Heart left ventricle (tissue), 16 donors: ENCODE measurements around the gene TBL1XR1. TPM values are rescaled to one million over a fixed set of nuclear protein-coding genes. Genes with fewer than 3 reads are reported as not detected.

ENCODE experiments used
- ATAC-seq, 4 donors: fragments of 200-7000 bp; cut with Tn5 transposase; one replicate each; pipeline ENCODE4 v1.9.1; 2020 to 2022; ENCODE audit warnings: moderate library complexity in 4 of 4, mild to moderate bottlenecking in 3 of 4, moderate number of reproducible peaks in 1 of 4
- DNase-seq, 5 donors: peaks; one replicate each; pipeline ENCODE4 v3.0.0-alpha.2; 2020
- H3K27ac ChIP-seq, 12 donors: fragments of 200-600 bp; sonication (generic) in 4 of 12; one replicate each; pipeline versions ENCODE4 v1.5.0 to v1.8.0; 2016 to 2022; ENCODE audit warnings: mild to moderate bottlenecking in 2 of 12
- H3K27me3 ChIP-seq, 9 donors: fragments of 200-600 bp; sonication (generic) in 2 of 9; one replicate each; pipeline versions ENCODE4 v1.5.1 to v1.8.0; 2016 to 2022; ENCODE audit warnings: mild to moderate bottlenecking in 3 of 9
- H3K36me3 ChIP-seq, 9 donors: fragments of 200-600 bp; sonication (generic) in 2 of 9; one replicate each; pipeline versions ENCODE4 v1.5.0 to v1.8.0; 2018 to 2022; ENCODE audit warnings: mild to moderate bottlenecking in 2 of 9
- H3K4me1 ChIP-seq, 12 donors: fragments of 200-600 bp; sonication (generic) in 4 of 12; one replicate each; pipeline versions ENCODE4 v1.5.0 to v1.8.0; 2016 to 2022; ENCODE audit warnings: mild to moderate bottlenecking in 3 of 12
- H3K4me3 ChIP-seq, 12 donors: fragments of 200-600 bp; sonication (generic) in 4 of 12; one replicate each; pipeline versions ENCODE4 v1.5.0 to v1.8.0; 2017 to 2022; ENCODE audit warnings: mild to moderate bottlenecking in 9 of 12, moderate library complexity in 4 of 12
- H3K9me3 ChIP-seq, 12 donors: fragments of 200-600 bp; sonication (generic) in 4 of 12; one replicate each; pipeline versions ENCODE4 v1.5.0 to v1.8.0; 2016 to 2022; ENCODE audit warnings: mild to moderate bottlenecking in 1 of 12
- POLR2A ChIP-seq, 2 donors: fragments of 450-650 bp; IDR thresholded peaks; one replicate each; pipeline ENCODE4 v1.6.1; 2017; ENCODE audit warnings: antibody characterized with exemption in 2 of 2, mild to moderate bottlenecking in 2 of 2, moderate library complexity in 2 of 2
- WGBS, 4 donors: extraction: QIAGEN DNeasy Blood & Tissue Kit in 2 of 4; methylation state at CpG; one replicate each; pipeline versions ENCODE4 v1.1.5 to v1.1.7; 2013 to 2018; 5-methylcytosine and 5-hydroxymethylcytosine counted together
- intact Hi-C, 10 donors: fragments of 100-400 bp; cut with DNase I; formaldehyde crosslinking; loops; one replicate each; pipeline versions ENCODE4 v1.11.1 to v1.14.2; 2022
- polyA plus RNA-seq, 2 donors: library from polyadenylated mRNA; stranded (reverse); fragments of 200-250 nt; gene quantifications; one replicate each; pipeline ENCODE4 v1.2.3, GENCODE V29; 2013
- total RNA-seq, 9 donors: library from RNA; depleted of rRNA in 2 of 9; stranded (reverse); fragments of >200 nt in 2 of 9; fragmentation: NEBNext Ultra II Directional in 3 of 9; extraction: Animal tissue kit (Norgen Biotek cat#: 25700) in 3 of 9; gene quantifications; one replicate each; pipeline versions ENCODE4 v1.1.0 to v1.2.4, GENCODE V29; 2016 to 2023
- TF ChIP-seq, protein P1 (sequence below), 12 donors: fragments of 200-600 bp; sonication (generic) in 4 of 12; IDR thresholded peaks; one replicate each; pipeline versions ENCODE4 v1.5.0 to v1.8.0; 2018 to 2022; ENCODE audit warnings: antibody characterized with exemption in 12 of 12, mild to moderate bottlenecking in 5 of 12
- donor health status: ischemic (EF 13 %, LVEDD 7.1; RV severe dilation, severe dysfunction).
- donor health status: healthy with polysubstance abuse.
- donor health status: DM: no; HTN: yes; CAD: no.
- donor health status: DM: no; HTN: no; CAD: no.
- donor health status: ischemic (EF 25% LVEDD 6.9; RV normal size, moderate dysfunction).
- donor health status: ischemic (EF 25% LVEDD 5.7; RV mildly dilated, moderate dysfunction).
- donor health status: healthy.
- donor health status: DM: yes; HTN: yes; CAD: no.
- donor health status: ischemic (EF 35%, LVEDD 5.7; RV mildly dilated, moderate dysfunction).
- donor health status: nonischemic (EF 11% LVEDD 7.7; RV severe dilation, severe dysfunction).
- donor health status: DM: yes; HTN: yes; CAD: no.
- donor health status: PGD.
- donor health status: ischemic (EF 29% LVEDD 5.4; RV normal size, mild dysfunction).
- donor health status: nonischemic (EF 23%, LVEDD 6.1; RV moderate dilation, normal function).

Gene TBL1XR1
- total and polyA plus RNA-seq, 11 donors = 24.0 to 176 (median 119) TPM

DNA sequence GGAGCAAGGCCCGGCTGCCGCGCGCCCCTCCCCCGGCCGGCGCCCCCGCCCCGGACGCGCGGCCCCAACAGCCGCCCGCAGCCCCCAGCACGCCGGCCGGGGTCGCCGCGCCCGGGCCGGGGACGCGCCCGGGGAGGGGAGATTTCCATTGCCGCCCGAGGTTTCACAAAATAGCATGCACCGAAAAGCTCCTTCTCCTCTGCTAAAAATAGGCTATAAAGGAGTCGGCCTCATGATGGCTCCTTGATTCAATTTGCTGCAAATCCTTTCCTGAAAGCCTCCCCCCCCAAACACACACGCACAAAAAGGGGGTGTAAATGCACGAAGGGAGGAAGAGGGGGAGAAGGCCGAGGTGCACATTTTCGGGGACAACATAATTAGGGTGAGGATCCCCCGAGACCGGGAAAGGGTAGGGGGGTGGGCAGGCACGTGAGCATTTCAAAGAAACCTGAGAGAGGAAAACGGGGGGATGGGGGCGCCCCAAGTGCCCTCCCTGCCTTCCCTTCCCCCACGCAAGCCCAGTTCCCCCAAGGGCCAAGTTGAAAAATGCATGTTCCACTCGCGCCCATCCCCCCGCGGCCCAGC is 734 bp downstream of the TBL1XR1 start:
- H3K9me3 ChIP-seq = no peaks in the 10 kb centered on the region
- H3K27ac ChIP-seq = peak overlapping the region; percentile 96 to 99 (median 98)
- peaks cover 0 to 58% (median 25%) of the 10 kb centered on the region in 12 donors for H3K4me1 ChIP-seq
- DNase-seq (no peak), ATAC-seq (peak in 1 of 4 donors; percentile 5)
- intact Hi-C loops = loop anchor here (1.0 to 10.0 kb wide), 26 partner anchors 62 to 1186 kb away; no protein-coding TSS in a partner anchor
- WGBS, 4 donors = 0 to 1% (median 1%) methylated on average over 17 to 43 of the region's 43 CpGs
- no peaks in the 10 kb centered on the region for H3K27me3 ChIP-seq
- peak overlapping the region; percentile 72 to 96 (median 90) for H3K4me3 ChIP-seq
- TF ChIP-seq, protein P1, sequence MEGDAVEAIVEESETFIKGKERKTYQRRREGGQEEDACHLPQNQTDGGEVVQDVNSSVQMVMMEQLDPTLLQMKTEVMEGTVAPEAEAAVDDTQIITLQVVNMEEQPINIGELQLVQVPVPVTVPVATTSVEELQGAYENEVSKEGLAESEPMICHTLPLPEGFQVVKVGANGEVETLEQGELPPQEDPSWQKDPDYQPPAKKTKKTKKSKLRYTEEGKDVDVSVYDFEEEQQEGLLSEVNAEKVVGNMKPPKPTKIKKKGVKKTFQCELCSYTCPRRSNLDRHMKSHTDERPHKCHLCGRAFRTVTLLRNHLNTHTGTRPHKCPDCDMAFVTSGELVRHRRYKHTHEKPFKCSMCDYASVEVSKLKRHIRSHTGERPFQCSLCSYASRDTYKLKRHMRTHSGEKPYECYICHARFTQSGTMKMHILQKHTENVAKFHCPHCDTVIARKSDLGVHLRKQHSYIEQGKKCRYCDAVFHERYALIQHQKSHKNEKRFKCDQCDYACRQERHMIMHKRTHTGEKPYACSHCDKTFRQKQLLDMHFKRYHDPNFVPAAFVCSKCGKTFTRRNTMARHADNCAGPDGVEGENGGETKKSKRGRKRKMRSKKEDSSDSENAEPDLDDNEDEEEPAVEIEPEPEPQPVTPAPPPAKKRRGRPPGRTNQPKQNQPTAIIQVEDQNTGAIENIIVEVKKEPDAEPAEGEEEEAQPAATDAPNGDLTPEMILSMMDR (IDR thresholded peaks at IDR 0.05) = no peak
- no peak for TF ChIP-seq POLR2A (IDR thresholded peaks at IDR 0.05)
- no peaks in the 10 kb centered on the region for H3K36me3 ChIP-seq

DNA sequence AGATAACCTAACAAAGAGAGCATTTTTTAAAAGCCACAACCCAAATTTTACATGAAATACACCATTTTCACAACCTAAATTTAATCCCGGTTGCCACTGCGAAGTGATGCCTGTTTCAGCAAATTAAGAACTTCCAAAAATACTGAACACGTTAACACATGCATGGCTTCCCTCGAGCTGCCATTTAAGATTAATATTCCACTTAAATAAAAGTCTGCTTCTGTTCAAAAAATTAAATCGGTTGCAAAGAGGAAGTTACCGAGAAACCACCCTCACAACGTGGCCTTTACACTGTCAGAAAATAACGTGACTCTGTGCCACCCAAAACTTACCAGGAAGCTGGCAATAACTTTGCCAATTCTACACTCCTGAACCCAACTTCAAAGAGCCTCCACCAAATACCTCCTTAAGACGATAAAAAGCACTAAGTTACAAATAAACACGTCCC is 1.2 kb downstream of the TBL1XR1 start:
- Histone ChIP-seq H3K9me3 (no peaks in the 10 kb centered on the region), H3K27me3 (no peaks in the 10 kb centered on the region), H3K36me3 (no peaks in the 10 kb centered on the region), H3K27ac (peak overlapping the region; percentile 96 to 99 (median 98)), H3K4me1 (peaks cover 2 to 58% (median 30%) of the 10 kb centered on the region in 12 donors), H3K4me3 (peak overlapping the region; percentile 72 to 96 (median 90))
- no peak for ATAC-seq
- TF ChIP-seq, protein P1 (IDR thresholded peaks at IDR 0.05) = no peak
- TF ChIP-seq POLR2A (IDR thresholded peaks at IDR 0.05) = no peak
- intact Hi-C loops = loop anchor here in 9 of 10 donors (1.0 to 10.0 kb wide), 25 partner anchors 61 to 1186 kb away; no protein-coding TSS in a partner anchor
- WGBS, 4 donors = 0 to 1% (median 0%) methylated on average over 10 of the region's 10 CpGs
- DNase-seq = peak in 2 of 5 donors; percentile 17 to 18

GRCh38 chr3:177195242-177195991 is 1.9 kb downstream of the TBL1XR1 start:
- intact Hi-C loops = loop anchor here in 8 of 10 donors (5.0 to 10.0 kb wide), 22 partner anchors 61 to 1187 kb away; no protein-coding TSS in a partner anchor
- Histone ChIP-seq H3K4me3 (peak overlapping the region; percentile 72 to 96 (median 90)), H3K4me1 (peaks cover 6 to 63% (median 33%) of the 10 kb centered on the region in 12 donors), H3K27ac (peak overlapping the region; percentile 96 to 99 (median 98)), H3K27me3 (no peaks in the 10 kb centered on the region), H3K9me3 (no peaks in the 10 kb centered on the region), H3K36me3 (no peaks in the 10 kb centered on the region)
- ATAC-seq (no peak), DNase-seq (peak in 3 of 5 donors; percentile 39 to 48 (median 44))
- no peak for TF ChIP-seq POLR2A (IDR thresholded peaks at IDR 0.05)
- TF ChIP-seq, protein P1 (IDR thresholded peaks at IDR 0.05) = no peak
- WGBS, 4 donors = 3 to 7% (median 5%) methylated on average over 8 of the region's 8 CpGs

DNA sequence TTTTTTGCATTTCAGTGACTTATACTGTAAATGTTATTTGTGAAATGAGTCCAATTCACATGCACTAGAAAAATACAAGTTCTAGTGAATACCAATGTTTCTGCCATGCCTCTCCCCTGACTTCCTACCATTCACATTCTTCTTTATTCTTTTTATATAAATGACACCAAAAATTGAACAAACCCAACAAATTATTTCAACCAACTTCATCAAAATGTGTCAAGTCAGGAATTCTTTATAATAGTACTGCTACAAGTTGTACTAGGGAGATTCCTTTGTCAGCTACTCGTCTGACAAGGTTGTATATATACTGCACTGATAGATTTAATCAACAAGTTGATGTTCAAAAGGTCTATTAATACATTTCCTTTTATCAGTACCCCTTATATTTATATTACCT is 3.0 kb downstream of the TBL1XR1 start:
- no peaks in the 10 kb centered on the region for H3K9me3 ChIP-seq
- peak overlapping the region in 9 of 12 donors; percentile 76 to 96 (median 90) for H3K4me3 ChIP-seq
- ATAC-seq (no peak), DNase-seq (no peak)
- intact Hi-C loops = loop anchor here in 9 of 10 donors (5.0 to 10.0 kb wide), 17 partner anchors 42 to 1131 kb away; no protein-coding TSS in a partner anchor
- peak overlapping the region in 8 of 12 donors; percentile 5 to 99 (median 96) for H3K27ac ChIP-seq
- 20 to 33% (median 23%) methylated on average over 1 of the region's 1 CpG for WGBS, 4 donors
- no peak for TF ChIP-seq POLR2A (IDR thresholded peaks at IDR 0.05)
- TF ChIP-seq, protein P1 (IDR thresholded peaks at IDR 0.05) = no peak
- peaks cover 6 to 67% (median 36%) of the 10 kb centered on the region in 12 donors for H3K4me1 ChIP-seq
- H3K36me3 ChIP-seq = no peaks in the 10 kb centered on the region
- H3K27me3 ChIP-seq = no peaks in the 10 kb centered on the region
